ENCODE measurements around the gene ITPR1.

Gene ITPR1

DNA sequence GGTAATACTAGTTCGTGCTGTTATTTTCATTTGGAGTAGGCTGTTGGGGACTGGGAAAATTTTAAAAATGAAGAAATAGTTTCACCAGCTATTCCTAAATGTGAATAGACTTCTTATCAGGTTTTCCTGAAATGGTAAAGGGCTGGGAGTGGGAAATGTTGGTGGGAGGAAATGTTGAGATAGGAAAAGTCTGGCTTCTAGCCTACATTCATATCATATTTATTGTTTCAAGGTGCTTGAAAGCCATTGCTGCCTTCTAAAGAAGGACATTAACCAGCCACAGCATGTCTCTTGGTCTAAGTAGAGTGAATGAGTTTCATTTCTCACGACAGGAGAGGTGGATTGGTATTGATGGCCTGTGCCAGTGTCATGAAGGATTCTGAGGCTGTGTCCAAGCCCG is 288.9 kb downstream of the ITPR1 start:
- H3K27me3 Mint-ChIP-seq = no peaks in the 10 kb centered on the region
- H3K36me3 Mint-ChIP-seq (ENCODE audit: low read depth) = peaks cover 74% of the 10 kb centered on the region
- H3K4me1 Mint-ChIP-seq (ENCODE audit: low read depth) = peaks cover 23% of the 10 kb centered on the region
- no peaks in the 10 kb centered on the region for H3K9me3 Mint-ChIP-seq
- no peak overlapping the region for H3K4me3 Mint-ChIP-seq
- no peak overlapping the region for H3K27ac Mint-ChIP-seq

DNA sequence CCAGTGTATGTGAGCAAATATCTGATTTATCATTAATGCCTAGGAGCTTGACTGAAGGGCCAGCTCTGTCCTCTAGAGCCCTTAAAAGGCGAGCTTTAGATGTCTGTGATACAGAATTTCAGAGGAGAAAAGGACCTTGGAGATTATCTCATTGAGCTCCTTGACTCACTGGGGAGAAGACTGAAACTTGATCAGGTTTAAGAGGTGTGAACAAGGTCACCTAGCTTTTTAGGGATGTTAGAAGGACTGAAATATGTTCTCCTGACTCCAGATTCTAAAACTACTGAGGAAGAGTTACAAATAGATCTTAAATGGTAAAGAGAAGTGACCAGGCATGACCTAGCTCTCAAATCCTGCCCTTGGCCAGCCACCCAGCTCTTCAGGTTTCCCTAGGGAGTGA is 292.4 kb downstream of the ITPR1 start:
- Mint-ChIP-seq H3K4me3 (no peak overlapping the region), H3K4me1 (ENCODE audit: low read depth) (no peaks in the 10 kb centered on the region), H3K27me3 (no peaks in the 10 kb centered on the region), H3K27ac (no peak overlapping the region), H3K9me3 (no peaks in the 10 kb centered on the region), H3K36me3 (ENCODE audit: low read depth) (peaks cover 73% of the 10 kb centered on the region)

DNA sequence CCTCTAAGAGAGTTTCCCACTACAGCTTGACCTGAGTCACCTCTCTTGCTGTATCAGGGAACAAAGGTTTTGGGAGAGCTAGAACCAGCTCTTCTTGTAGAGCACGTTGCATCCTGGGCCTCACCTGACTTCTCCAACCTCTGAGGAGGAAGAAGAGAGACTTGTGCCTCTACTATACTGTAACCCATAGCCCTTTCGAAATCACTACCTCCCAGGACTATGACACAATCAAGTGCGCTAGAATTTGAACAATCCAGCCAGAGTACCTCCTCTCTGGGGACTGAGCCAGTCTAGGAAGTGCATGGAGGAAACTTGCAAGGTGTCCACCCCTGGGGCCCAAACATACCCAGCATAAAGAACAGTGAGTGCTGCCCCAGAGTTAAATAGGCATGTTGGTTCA is 293.3 kb downstream of the ITPR1 start:
- no peaks in the 10 kb centered on the region for H3K4me1 Mint-ChIP-seq (ENCODE audit: low read depth)
- no peak overlapping the region for H3K27ac Mint-ChIP-seq
- no peaks in the 10 kb centered on the region for H3K9me3 Mint-ChIP-seq
- H3K27me3 Mint-ChIP-seq = no peaks in the 10 kb centered on the region
- no peak overlapping the region for H3K4me3 Mint-ChIP-seq
- H3K36me3 Mint-ChIP-seq (ENCODE audit: low read depth) = peaks cover 76% of the 10 kb centered on the region

DNA sequence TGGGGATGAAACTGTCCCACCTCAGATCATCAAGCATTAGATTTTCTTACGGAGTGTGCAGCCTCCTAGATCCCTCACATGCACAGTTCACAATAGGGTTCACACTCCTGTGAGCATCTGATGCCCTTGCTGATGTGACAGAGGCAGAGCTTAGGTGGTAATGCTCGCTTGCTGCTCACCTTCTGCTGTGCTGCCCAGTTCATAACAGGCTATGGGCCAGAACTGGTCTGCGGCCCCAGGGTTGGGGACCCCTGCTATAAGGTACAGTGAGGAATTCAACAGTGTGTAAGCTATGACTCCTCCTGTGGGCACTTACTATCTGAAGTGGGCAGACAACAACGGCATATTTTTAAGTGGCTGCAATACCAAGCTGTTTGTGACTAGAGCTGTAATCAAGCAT is 298.2 kb downstream of the ITPR1 start:
- Mint-ChIP-seq H3K4me3 (no peak overlapping the region), H3K36me3 (ENCODE audit: low read depth) (peaks cover 75% of the 10 kb centered on the region), H3K27ac (no peak overlapping the region)

DNA sequence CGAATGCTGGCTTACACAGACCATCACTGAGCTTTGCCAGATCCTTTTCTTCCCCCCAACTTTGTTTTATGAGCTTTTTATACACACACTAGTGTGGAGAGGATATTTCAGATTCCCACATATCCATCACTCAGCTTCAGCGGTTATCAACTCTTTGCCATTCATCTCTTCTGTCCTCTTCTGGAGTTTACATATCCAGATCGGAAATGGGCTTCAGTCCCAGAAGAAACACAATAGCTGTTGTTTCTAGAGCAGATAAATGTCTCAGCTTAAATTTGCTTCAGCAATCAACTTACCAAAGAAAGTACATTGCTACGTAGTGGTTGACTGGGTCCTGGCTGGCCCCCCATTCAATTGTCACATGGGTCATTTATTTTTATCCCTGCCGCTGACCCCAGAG is 300.2 kb downstream of the ITPR1 start:
- no peaks in the 10 kb centered on the region for H3K27me3 Mint-ChIP-seq
- H3K27ac Mint-ChIP-seq = no peak overlapping the region
- H3K36me3 Mint-ChIP-seq (ENCODE audit: low read depth) = peaks cover 89% of the 10 kb centered on the region
- no peaks in the 10 kb centered on the region for H3K9me3 Mint-ChIP-seq
- no peak overlapping the region for H3K4me3 Mint-ChIP-seq
- H3K4me1 Mint-ChIP-seq (ENCODE audit: low read depth) = no peaks in the 10 kb centered on the region

More for the DNA sequence above, 298.2 kb downstream of the ITPR1 start:
- H3K27me3 Mint-ChIP-seq = no peaks in the 10 kb centered on the region
- H3K4me1 Mint-ChIP-seq (ENCODE audit: low read depth) = no peaks in the 10 kb centered on the region
- no peaks in the 10 kb centered on the region for H3K9me3 Mint-ChIP-seq

DNA sequence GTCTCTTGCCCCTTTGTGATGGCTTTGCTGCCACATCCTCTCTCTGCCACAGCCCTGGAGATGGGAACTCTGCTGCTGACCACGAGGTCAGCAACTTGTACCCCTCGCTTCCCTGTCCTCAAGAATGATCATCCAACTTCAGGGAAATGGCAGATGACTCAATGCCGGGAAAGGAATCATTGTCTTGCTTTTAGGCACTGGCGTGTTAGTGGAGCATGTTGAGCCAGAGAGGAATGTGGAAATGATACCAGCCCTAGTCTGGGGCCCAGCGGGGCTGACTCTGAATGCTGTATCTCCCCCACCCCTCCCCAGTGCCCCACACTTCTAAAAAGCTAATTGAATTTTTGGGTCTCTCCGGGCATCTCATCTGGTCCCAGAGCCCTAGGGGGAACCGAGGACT is 301.2 kb downstream of the ITPR1 start:
- Mint-ChIP-seq H3K27ac (no peak overlapping the region), H3K4me1 (ENCODE audit: low read depth) (no peaks in the 10 kb centered on the region), H3K36me3 (ENCODE audit: low read depth) (peaks cover 88% of the 10 kb centered on the region), H3K27me3 (no peaks in the 10 kb centered on the region), H3K4me3 (no peak overlapping the region), H3K9me3 (no peaks in the 10 kb centered on the region)

DNA sequence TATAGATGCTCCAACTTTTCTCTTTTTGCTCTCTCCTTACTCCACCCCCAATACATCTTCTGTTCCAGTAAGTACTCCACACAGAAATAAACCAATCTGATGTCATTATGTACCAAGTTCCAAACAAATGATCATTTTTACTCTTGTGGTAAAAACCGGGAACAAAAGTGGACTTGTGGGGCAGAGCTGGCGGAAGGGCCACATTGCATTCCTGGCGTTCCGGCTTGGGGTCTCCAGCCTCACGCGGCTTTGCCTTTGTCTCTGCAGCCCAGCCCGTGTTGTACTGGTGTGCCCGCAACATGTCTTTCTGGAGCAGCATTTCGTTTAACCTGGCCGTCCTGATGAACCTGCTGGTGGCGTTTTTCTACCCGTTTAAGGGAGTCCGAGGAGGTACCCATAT is 301.6 kb downstream of the ITPR1 start:
- H3K4me1 Mint-ChIP-seq (ENCODE audit: low read depth) = no peaks in the 10 kb centered on the region
- H3K27me3 Mint-ChIP-seq = no peaks in the 10 kb centered on the region
- no peak overlapping the region for H3K4me3 Mint-ChIP-seq
- H3K36me3 Mint-ChIP-seq (ENCODE audit: low read depth) = peaks cover 88% of the 10 kb centered on the region
- no peak overlapping the region for H3K27ac Mint-ChIP-seq
- H3K9me3 Mint-ChIP-seq = no peaks in the 10 kb centered on the region

DNA sequence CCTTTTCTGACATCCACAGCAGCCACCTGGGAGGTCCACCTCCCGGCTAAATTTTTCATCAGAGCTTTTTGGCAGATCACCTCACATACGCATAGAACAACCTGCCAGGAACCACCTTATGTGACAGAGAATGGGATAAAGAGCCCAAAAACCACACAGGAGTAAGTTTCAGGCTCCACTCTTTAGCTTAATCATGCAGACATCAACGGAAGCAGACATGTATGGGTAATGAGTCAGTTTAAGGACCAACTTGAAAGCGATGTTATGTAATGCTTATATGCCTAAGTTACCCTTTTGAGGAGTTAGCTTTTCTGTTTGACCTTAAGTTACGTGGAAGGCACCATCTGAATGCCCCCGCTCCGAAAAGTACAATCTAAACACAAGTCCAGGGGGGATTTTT is 302.8 kb downstream of the ITPR1 start:
- H3K36me3 Mint-ChIP-seq (ENCODE audit: low read depth) = peaks cover 87% of the 10 kb centered on the region

DNA sequence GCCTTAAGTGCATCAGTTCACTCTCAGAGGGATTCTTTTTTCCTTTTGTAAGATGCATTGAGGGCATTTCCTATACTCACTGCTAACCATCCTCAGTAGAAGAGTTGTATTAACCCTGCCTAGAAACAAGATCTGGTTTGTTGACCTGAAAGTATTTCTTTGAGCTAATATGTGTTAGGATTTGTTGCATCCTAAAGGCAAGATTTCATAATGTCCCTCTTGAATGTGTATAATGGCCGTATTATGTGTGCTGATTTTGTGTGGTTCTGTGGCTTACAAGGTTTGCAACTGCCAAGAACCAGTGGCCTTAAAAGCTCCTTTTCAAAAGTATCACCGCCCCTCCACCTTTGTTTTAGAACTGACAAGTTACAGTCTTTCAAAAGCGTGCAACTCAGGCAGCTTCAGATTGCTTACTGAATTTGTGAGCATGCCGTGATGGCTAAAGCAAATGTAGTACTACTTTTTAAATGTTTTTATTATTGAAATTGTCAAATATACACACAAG is 304.1 kb downstream of the ITPR1 start:
- peaks cover 86% of the 10 kb centered on the region for H3K36me3 Mint-ChIP-seq (ENCODE audit: low read depth)
- H3K27me3 Mint-ChIP-seq = no peaks in the 10 kb centered on the region
- no peaks in the 10 kb centered on the region for H3K4me1 Mint-ChIP-seq (ENCODE audit: low read depth)
- no peaks in the 10 kb centered on the region for H3K9me3 Mint-ChIP-seq
- no peak overlapping the region for H3K27ac Mint-ChIP-seq
- H3K4me3 Mint-ChIP-seq = no peak overlapping the region

More for the DNA sequence above, 302.8 kb downstream of the ITPR1 start:
- Mint-ChIP-seq H3K27ac (no peak overlapping the region), H3K4me3 (no peak overlapping the region), H3K9me3 (no peaks in the 10 kb centered on the region), H3K4me1 (ENCODE audit: low read depth) (no peaks in the 10 kb centered on the region), H3K27me3 (no peaks in the 10 kb centered on the region)

DNA sequence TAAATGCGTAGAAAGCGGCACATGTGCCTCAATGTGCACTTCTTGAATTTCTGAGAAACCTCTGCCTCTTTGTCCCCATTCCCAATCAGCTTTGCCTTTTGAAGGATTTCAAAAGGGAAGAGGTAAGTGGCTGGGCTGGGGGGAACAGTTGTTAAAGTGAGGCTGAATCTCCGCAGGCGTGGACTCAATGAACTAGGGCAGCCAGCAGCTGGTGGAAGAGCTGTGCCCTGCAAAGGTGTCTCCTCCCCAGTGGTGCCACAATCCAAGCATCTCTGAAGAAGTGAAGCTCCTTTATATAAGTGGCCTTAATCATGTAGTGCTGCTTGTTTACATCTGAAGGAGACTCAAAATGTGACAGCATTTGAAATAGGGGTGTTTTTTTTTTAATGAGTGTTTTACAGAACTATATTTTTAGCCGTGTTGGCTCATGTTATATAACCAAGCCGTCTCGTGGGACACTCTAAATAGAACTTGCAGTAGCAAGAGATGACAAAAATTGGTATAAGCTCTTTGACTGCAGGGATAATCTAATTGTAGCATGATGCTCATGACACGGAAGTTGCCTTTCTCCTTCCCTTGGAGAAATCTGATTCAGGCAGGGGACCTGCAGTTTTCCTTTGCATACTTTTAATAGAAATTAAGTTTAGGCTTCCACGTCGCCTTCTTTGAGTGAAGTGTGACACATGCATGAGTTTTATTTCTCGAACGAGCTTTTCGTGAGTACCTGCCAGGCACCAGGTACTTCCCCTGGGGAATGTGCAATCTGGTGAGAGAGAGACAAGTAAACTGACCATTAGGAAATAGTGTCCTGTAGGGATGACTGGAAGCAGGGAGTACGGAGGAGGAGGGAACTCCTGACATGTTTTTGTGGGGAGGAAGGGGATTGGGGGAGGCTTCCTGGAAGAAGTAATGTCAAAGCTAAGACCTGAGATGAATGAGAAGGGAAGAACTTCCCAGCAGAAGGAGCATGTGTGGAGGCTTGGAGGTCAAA is 306.4 kb downstream of the ITPR1 start:
- Mint-ChIP-seq H3K9me3 (no peaks in the 10 kb centered on the region), H3K27me3 (no peaks in the 10 kb centered on the region), H3K4me3 (no peak overlapping the region), H3K4me1 (ENCODE audit: low read depth) (peaks cover 11% of the 10 kb centered on the region), H3K36me3 (ENCODE audit: low read depth) (peaks cover 87% of the 10 kb centered on the region), H3K27ac (no peak overlapping the region)

DNA sequence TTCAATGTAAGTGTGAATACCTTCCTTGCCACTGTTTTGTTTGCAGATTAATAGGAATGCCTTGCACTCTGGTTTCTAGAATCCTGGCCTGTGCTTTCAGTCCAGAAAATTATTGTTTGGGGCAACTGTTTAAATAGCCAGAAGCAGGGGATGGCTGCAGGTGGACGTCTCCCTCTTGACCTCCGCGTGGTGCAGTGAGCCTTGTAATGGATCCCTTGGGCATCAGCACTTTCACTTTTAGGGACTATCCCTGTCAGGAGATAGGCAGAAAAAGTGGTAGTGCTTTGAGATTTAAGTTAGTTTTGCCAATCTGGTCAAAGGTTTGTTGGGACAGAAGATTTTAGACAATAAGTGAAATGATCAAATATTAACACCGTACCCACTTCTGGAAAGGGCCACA is 307.4 kb downstream of the ITPR1 start:
- Mint-ChIP-seq H3K4me1 (ENCODE audit: low read depth) (peaks cover 22% of the 10 kb centered on the region), H3K27ac (no peak overlapping the region), H3K36me3 (ENCODE audit: low read depth) (peaks cover 90% of the 10 kb centered on the region), H3K4me3 (no peak overlapping the region), H3K9me3 (no peaks in the 10 kb centered on the region), H3K27me3 (no peaks in the 10 kb centered on the region)

DNA sequence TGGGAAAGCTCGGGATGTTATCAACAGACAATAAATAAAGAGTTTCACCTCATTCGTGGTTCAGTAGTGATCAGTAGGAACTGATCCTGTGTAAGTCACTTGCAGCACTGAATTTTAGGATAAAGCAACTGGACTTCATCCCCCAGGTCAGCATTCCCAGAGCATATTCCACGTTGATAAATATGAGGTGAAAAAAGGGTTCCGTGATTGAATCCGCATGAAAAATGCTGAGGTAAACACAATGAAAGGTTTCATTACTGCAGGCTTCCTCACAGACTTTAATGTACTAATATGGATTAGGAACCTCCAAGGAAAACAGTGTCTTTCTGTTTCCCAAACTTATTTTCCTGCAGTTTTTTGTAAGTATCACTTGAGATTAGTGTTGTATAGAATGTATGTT is 308.7 kb downstream of the ITPR1 start:
- Mint-ChIP-seq H3K36me3 (ENCODE audit: low read depth) (peaks cover 92% of the 10 kb centered on the region), H3K9me3 (no peaks in the 10 kb centered on the region), H3K27ac (peak overlapping the region; percentile 34), H3K4me1 (ENCODE audit: low read depth) (peaks cover 31% of the 10 kb centered on the region), H3K4me3 (no peak overlapping the region), H3K27me3 (no peaks in the 10 kb centered on the region)

DNA sequence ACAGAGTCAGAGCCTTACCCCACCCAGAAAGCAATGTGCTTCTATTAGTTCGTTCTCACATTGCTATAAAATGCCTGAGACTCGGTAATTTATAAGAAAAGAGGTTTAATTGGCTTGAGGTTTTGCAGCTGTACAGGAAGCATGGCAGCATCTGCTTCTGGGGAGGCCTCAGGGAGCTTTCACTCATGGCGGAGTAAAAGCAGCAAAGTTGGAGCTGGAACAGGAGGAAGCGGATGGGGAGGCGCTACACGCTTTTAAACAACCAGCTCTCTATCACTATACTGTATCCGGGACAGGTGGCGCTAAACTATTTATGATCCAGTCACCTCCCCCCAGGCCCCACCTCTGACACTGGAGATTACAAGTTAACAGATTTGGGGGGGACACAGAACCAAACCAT is 309.8 kb downstream of the ITPR1 start:
- Mint-ChIP-seq H3K27me3 (no peaks in the 10 kb centered on the region), H3K4me1 (ENCODE audit: low read depth) (peaks cover 31% of the 10 kb centered on the region), H3K36me3 (ENCODE audit: low read depth) (peaks cover 86% of the 10 kb centered on the region), H3K9me3 (no peaks in the 10 kb centered on the region), H3K27ac (peak overlapping the region; percentile 17), H3K4me3 (no peak overlapping the region)

DNA sequence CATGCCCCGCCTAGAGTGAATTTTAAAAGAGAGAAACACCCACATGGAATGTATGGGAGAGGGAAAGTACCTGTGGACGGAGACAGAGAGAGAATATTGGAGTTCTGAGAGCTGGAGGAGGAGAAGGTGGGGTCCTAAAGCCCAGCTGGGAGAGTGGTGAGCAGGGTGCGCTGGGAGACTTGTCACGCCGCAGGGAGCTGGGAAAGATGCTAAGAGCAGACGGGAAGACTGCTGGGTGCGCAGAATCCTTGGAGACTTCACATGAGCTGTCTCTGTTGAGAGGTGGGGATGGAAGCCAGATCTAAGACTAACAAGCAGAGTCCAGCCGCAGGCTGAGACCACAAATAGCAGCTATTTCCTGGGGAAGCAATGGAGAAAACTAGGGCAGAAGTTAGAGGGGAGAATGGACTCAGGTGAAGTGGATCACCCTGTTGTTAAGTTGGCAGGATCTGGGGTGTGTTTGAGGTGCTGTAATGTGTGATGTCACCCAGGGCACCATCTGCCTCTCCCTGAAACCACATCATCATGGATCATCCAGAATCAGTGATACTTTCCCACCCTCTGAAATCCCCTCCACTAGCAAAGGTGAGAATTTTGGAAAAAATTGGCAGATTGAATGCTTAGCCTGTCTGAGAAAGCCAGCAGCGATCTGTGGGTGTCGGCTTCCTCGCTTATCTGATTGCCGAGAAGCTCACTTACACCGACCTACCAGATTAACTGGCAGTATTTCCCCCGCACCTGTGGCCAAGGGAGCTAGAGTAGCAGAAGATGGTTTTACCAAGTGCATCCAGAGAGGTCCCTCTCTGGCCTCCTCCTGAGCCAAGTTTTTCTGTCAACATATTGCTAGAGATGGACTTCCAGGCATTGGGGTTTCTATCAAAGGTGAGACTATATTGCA is 311.3 kb downstream of the ITPR1 start:
- H3K4me3 Mint-ChIP-seq = no peak overlapping the region
- H3K9me3 Mint-ChIP-seq = no peaks in the 10 kb centered on the region
- H3K27me3 Mint-ChIP-seq = no peaks in the 10 kb centered on the region
- H3K4me1 Mint-ChIP-seq (ENCODE audit: low read depth) = peaks cover 31% of the 10 kb centered on the region
- H3K27ac Mint-ChIP-seq = peak overlapping the region; percentile 69
- peaks cover 81% of the 10 kb centered on the region for H3K36me3 Mint-ChIP-seq (ENCODE audit: low read depth)

DNA sequence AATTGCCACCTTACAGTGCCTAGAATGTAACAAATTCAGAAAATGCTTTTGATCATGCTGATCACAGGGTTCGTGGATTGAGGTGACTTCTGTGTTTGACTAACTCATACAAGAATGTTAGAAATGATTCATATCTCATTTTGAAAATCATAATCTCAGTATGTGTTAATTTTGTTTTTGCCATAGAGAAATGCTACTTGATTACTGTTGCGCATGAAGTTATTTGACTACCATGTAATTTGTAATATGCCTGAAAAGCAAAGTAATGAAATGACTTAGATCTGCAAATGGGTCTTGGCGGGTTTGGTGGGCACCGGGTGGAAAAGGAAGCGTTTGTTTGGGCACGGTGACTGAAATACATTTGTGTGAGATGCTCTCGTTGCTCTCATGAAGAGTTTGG is 312.5 kb downstream of the ITPR1 start:
- peaks cover 31% of the 10 kb centered on the region for H3K4me1 Mint-ChIP-seq (ENCODE audit: low read depth)
- H3K36me3 Mint-ChIP-seq (ENCODE audit: low read depth) = peaks cover 75% of the 10 kb centered on the region
- no peaks in the 10 kb centered on the region for H3K27me3 Mint-ChIP-seq
- peak overlapping the region; percentile 60 for H3K27ac Mint-ChIP-seq
- no peaks in the 10 kb centered on the region for H3K9me3 Mint-ChIP-seq
- peak overlapping the region; percentile 45 for H3K4me3 Mint-ChIP-seq
